ENCODE measurements around the gene RIMBP2.

The RIMBP2 gene

DNA sequence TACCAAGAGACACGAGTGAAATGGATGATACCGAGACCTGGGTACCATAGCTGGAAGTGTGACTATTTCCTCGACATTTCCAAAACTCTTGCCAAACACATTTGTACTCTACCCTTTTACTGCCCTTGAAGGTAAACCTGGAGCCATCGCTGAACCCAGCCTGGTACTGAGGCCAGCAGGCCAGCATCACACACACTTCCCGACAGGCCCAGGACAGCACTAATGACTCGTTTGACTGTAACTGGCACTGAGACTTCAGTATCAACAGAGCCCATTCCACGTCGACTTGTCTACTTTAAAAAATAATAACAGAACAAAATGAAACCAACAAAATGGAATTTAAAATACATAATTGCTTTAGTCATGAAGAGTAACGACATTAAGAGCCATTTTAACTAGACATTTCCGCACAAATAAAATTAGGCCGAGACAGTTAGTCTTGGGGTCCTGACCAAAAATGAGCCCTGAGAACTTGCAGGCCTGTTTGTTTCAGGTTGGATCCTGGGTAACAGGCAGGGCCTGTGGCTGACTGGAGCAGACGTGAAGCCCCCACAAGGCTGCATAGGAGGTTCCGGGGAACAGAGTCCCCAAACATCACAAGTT is 94.3 kb downstream of the RIMBP2 start:
- no peak for DNase-seq

- no peak for DNase-seq
Measured at GRCh38 chr12:130620756-130621155, 95.3 kb downstream of the RIMBP2 start.

DNA sequence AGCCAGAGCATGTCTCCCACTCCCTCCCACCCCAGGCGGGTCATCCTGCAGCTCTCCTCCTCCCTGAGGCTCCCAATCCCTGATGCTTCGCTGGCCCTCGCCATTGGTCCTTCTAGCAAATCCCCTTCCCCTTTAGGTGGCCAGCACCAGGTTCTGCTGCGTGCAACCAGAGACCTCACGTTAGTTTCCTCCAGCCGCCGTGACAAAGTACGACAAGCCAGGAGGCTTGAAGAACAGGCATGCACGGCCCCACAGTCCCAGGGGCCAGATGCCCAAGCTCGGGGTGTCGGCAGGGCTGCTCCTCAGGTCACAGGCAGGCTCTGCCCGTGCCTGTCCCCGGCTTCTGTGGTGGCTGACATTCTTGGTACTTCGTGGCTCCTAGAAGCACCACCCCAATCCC is 95.8 kb downstream of the RIMBP2 start:
- no peak for DNase-seq

- DNase-seq = no peak
Measured at GRCh38 chr12:130619385-130620001, 96.6 kb downstream of the RIMBP2 start.

DNA sequence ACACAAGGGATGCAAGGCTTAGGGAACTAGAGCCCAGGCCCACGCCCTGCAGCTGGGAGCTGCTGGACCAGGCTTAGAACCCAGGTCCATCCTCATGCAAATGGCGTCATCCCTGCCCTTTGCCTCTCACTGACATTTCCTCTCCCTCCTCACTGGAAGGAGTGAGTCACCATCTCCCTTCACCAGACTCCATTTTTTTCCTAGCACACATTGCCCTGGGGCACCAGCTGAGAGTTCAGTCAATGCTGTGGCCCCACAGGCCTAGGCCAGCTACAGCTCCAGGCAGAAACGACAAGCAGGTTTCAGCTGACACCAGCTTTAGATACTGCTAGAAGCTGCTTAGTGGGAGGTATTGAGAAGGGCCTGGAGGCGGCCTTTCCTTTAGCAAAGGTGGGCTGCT is 98.9 kb downstream of the RIMBP2 start:
- no peak for DNase-seq

GRCh38 chr12:130615861-130616345 is 100.2 kb downstream of the RIMBP2 start:
- no peak for DNase-seq

DNA sequence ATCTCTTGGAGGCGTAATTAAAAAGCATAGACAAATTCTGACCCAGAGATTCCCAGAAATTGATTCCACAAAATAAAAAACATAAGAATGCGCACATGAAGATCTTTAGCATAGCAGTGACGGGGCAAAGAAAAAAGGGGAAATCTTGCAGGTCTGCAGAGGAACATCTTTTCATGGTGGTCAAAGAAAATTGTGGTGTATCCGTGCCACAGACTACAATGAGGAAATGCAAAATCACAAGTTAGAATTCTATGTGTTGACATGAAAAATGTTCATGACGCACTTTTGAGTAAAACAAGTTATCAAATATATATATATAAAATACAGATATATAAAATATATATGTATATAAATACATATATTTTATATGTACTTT is 101.6 kb downstream of the RIMBP2 start:
- DNase-seq = no peak

- no peak for DNase-seq
Measured at GRCh38 chr12:130613831-130614529, 102.1 kb downstream of the RIMBP2 start.

- no peak for DNase-seq
Measured at GRCh38 chr12:130613131-130613530, 103.0 kb downstream of the RIMBP2 start.

GRCh38 chr12:130611026-130611905 is 104.8 kb downstream of the RIMBP2 start:
- no peak for DNase-seq

GRCh38 chr12:130609966-130610365 is 106.1 kb downstream of the RIMBP2 start:
- no peak for DNase-seq

GRCh38 chr12:130608831-130609230 is 107.3 kb downstream of the RIMBP2 start:
- DNase-seq = no peak

GRCh38 chr12:130608132-130608531 is 108.0 kb downstream of the RIMBP2 start:
- no peak for DNase-seq

GRCh38 chr12:130606231-130606630 is 109.9 kb downstream of the RIMBP2 start:
- no peak for DNase-seq

DNA sequence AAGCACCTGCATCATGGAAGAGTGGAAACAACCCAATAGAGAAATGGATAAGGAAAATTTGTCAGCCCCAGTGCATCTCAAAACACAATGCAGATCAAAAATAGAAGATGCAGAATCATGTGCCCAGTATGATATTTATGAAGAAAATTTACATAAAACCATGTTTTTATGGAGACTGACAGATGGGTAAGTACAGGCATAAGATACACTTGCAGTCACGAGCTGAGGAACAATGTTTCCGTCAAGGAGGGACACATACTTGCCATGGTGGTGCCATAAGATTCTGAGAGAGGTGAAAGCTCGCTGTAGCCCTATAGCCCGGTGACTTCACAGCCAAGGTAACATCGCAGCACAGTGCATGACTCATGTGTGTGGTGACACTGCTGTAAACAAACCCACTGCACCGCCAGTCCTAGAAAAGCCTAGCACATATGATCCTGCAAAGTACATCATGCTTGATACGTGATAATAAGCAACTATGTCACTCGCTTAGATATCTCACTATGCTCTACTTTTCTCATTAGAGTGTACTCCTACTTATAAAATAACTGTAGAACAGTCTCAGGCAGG is 112.6 kb downstream of the RIMBP2 start:
- DNase-seq = no peak

GRCh38 chr12:130602251-130602650 is 113.8 kb downstream of the RIMBP2 start:
- DNase-seq = no peak

DNA sequence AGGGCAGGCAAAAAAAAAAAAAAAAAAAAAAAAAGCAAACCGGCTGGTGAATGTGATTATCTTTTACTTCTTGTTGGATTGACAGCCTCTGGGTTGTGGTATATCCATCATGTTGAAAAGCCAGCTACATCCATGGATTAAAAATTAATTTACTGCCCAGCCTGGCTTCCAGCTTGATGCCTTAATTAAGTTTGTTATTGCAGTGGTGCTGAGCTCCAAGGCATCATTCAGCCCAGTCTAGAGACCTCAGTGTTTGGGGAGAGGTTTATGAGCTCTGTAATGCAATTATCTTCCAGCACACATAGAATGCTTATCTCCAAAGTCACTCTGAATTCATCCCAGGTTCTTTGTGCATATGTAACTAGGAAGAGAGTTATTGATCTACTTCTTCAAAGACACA is 114.8 kb downstream of the RIMBP2 start:
- no peak for DNase-seq

GRCh38 chr12:130596241-130596640 is 119.9 kb downstream of the RIMBP2 start:
- no peak for DNase-seq

GRCh38 chr12:130595566-130595965 is 120.5 kb downstream of the RIMBP2 start:
- no peak for DNase-seq

DNA sequence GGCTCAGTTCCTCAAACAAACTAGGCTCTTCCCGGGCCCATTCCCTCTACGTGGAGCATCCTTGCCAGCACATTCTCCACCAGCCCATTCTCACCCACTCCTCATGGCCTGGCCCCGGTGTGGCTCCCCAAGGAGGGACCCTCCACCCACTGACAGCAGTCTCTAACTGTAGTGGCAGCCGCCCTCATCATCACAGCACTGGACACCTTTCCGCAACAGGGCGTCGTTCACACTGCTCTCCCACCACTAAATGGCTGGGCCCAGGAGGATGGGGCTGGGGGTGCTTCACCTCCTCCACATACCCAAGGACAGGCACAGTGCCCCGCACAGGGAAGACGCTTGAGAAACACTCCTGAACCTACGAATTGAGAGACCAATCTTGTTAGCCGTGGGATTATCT is 123.0 kb downstream of the RIMBP2 start:
- DNase-seq = no peak

GRCh38 chr12:130592641-130593040 is 123.5 kb downstream of the RIMBP2 start:
- no peak for DNase-seq

DNA sequence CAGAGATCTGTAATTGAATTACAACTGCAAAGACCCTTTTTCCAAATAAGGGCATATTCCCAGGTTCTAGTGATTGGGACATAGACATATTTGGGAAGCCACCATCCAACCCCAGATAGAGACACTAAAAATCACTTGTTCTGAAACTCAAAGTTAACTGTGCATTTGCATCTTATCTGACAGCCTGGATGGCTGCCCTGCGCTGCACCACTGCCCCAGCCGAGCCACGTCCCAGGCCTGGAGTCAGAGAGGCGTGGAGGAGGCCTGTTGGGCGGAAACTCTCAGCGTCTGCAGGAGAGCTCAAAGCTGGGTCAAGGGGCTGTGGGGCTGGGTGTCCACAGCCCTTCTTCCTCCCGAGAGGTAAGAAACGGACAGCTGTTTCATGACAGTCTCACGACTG is 124.4 kb downstream of the RIMBP2 start:
- DNase-seq = no peak

- no peak for DNase-seq
Measured at GRCh38 chr12:130590685-130591084, 125.4 kb downstream of the RIMBP2 start.

Measured in stimulated activated CD4-positive, alpha-beta T cell treated with anti-CD3 and anti-CD28 coated beads, Interleukin-15, amount 100 ng/mL, for 24 hours (primary cell).